ENCODE measurements around the gene PDE9A. TPM values are rescaled to one million over a fixed set of nuclear protein-coding genes. Genes with fewer than 3 reads are reported as not detected.

Gene PDE9A
- total RNA-seq (2022; extraction: Qiagen RNA extraction; ENCODE audit: low read depth) = 1.5 to 1.8 TPM (median 1.6 TPM) in 5 replicates

DNA sequence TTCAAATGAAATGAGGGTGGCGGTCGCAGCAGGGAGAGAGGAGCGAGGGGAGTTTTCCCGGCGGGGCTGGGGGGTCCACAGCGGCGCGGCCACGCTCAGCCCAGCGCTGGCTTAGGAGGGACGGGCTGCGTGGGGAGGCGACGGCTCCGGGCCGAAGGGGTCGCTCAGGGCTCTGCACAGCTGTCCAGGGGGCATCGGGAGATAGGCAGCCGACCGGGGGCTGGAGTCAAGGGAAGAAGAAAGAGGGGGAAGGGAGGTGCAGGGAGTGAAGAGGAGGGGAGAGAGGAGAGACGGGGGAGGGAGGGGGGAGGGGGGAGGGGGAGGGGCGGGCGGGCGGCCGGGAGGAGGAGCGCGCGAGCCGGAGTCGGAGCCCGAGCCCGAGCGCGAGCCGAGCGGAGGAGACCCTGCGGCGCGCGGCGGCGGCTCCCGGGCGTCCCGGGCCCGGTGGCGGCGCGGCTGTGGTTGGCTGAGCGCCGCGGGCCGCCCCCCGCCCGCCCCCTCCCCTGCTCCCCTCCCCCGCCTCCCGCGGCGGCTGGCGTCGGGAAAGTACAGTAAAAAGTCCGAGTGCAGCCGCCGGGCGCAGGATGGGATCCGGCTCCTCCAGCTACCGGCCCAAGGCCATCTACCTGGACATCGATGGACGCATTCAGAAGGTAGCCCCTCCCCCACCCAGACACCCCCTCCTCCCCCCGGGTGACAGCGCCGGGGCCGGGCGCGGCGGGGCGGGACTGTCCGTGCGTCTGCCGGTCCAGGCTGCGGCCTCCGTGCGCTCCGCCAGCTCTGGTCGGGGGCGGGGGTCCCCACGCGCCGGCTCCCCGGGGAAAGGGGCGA lies at the start of gene PDE9A:
PDE9A (plus strand) TSS at position 391 of the 831 bp plus-strand sequence; CDS start at position 585, 194 bp downstream.

Other genes with a start within 250 kb of the PDE9A start
- gene UBASH3A, start 249.7 kb upstream of the PDE9A start, total RNA-seq (2022; extraction: Qiagen RNA extraction; ENCODE audit: low read depth) = 0.07 to 0.25 TPM (median 0.13 TPM) in 4 of 5 replicates, not detected in the other
- gene RSPH1, start 157.4 kb upstream of the PDE9A start, total RNA-seq (2022; extraction: Qiagen RNA extraction; ENCODE audit: low read depth) = 0.40 to 0.94 TPM (median 0.78 TPM) in 5 replicates
- 2.7 to 5.0 TPM (median 3.1 TPM) in 5 replicates for gene SLC37A1, start 139.8 kb upstream of the PDE9A start, total RNA-seq (2022; extraction: Qiagen RNA extraction; ENCODE audit: low read depth)
- 22.7 to 31.1 TPM (median 28.2 TPM) in 5 replicates for gene WDR4, start 225.9 kb downstream of the PDE9A start, total RNA-seq (2022; extraction: Qiagen RNA extraction; ENCODE audit: low read depth)
- gene NDUFV3, start 239.7 kb downstream of the PDE9A start, total RNA-seq (2022; extraction: Qiagen RNA extraction; ENCODE audit: low read depth) = 19.5 to 22.1 TPM (median 20.3 TPM) in 5 replicates

Measured in A549 treated with GW870086 at 1 μM for 4 hours (cell line).